CD4-positive, alpha-beta T cell treated with Interleukin-2 at 100 ng/mL for 4 hours (primary cell): ENCODE data around the gene AURKAIP1.
A peak's percentile ranks its signal among the peaks of the same experiment; 100 is the strongest.
"Not testable (repeated sequence)": the region's sequence is repeated elsewhere in the genome, so short reads cannot be mapped to it uniquely, and the experiment has no call there.

Experiments
- DNase-seq: peaks from one replicate; pipeline ENCODE4 v3.0.0-alpha.2; 2020; ENCODE audit warnings: low spot score

The AURKAIP1 gene

DNA sequence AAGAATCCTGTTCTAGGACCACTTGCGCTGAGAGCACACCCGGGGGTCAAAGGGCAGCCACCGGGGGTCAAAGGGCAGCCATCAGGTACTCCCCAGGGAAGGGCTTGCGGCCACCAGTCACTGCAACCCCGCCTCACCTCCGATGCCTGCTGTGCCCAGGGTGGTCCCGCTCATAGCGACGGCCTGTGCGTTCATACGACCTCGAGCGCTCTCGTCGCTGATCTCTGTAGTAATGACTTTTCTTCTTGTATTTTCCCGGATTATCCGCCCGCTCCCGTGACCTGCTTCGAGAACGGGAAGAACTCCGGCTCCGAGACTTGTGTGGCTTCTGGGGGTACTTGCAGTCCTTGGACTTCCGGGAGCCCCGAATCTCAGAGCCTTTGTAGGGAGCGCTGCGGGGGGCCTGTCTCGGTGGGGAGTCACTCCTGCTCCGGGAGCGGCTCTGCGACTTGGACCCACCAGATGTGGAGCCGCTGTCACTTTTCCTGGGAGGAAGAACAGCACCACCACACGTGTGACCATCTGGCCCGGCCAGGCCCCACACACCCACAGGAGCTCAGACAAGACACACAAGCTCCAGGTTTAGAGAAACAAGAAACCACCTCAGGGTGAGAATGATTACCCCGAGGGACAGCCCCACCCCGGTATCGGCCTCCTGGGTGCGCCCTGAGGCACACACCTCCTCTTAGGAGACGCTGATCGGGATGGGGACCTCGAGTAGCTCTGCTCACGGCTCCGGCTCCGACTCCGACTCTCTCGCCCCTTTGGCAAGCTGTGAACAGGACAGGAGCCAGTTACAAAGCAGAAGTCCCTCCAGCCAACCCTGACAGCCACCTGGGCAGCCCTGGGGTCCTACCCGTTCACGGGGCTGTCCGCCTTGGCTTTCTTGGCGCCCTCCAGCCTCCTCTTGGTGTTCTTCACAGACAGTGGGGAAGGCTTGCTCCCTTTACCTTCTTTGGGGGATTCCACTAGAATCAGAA, 12.4 kb upstream of the AURKAIP1 start:
- no peak for DNase-seq

DNA sequence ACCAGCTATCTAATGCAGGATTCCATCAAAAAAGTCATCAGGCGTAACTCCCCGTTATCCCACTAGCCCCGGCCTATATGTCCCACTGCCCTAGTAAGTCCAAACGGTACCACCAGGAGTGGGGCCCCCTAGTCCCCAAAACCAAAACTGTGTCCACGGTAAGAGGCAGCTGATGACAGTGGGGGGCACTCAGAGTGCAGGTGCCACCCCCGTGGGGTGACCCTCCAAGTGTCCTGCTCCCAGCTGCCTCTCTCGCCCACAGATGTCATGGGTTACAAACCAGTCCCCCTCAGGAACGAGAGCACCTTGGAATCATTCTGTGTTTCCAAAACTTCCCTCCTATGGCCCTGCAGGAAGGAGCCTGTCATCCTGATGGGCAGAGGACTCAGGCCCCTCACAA, 10.9 kb upstream of the AURKAIP1 start:
- DNase-seq, result no peak

DNA sequence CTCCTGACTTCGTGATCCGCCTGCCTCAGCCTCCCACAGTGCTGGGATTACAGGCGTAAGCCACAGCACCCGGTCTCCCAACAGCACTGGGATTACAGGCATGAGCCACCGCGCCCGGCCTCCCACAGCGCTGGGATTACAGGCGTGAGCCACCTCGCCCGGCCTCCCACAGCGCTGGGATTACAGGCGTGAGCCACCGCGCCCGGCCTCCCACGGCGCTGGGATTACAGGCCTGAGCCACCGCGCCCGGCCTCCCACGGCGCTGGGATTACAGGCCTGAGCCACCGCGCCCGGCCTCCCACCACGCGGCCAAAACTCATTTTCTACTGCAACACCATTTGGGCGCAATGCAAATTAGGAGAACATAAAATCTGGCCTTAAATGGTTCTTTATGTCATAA, 10.3 kb upstream of the AURKAIP1 start:
- not testable (repeated sequence) for DNase-seq

DNA sequence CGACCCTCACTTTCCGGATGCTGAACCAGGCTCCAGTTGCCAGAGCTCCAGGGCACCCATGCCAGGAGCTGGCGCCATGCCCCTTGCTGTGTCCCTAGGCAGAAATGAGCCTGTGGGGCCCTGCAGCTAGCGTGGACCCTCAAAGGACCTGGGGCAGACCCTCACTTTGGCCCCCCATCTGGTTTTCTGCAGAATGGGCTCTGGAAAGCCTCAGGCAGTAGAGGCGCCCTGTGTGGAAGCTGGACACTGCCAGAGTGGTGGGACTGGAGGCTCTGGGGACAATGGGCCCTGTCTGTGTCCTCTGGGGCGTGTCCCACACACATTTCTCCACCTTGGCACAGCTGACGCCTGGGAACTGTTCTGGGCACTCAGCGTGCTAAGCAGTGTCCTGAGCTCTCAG, 6.3 kb upstream of the AURKAIP1 start:
- DNase-seq, result no peak

DNA sequence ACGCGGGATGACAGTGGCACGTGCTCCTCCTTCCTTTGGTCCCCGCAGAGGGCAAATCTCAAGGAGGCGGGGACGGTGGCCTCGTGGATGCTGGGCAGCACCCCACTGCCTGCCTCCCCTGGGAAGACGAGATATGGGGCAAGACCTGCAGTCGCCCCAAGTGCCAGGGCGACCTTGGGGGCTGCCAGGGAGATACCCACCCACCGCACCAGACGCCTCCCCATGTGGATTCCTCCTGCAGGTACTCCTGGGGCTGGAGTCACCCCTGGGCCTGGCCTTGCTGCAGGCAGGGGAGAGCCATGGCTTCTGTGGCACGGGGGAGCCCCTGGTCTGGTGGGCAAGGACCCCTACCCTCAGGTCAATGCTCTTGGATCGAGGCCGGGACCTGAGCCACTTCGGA, 5.9 kb upstream of the AURKAIP1 start:
- no peak for DNase-seq

DNA sequence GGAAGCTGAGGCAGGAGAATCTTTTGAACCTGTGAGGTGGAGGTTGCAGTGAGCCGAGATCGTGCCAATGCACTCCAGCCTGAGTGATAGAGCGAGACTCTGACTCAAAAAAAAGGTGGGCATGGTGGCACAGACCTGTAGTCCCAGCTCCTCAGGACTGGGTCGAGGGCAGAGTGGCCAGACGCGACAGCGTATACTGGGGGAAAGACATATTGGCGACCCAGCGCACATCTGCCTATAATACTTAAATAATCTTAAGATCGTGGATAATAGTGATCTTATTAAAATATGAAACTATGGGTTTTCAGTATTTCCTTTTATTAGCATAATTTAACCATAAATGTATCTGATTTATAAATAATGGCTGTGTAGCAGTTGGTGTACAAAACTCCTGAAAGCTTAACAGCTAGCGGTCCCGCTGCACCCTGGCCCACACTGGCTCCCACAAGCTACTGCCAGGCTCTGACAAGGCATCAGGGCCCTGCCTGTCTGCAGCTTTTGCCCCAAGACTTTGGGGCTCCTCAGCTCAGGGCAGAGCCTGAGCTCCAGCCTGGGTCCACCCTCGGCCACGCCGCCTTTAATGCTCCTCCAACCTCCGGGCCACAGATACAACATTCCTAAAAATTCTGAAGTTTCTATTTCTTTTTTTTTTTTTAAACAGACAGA, 2.7 kb upstream of the AURKAIP1 start:
- no peak for DNase-seq

DNA sequence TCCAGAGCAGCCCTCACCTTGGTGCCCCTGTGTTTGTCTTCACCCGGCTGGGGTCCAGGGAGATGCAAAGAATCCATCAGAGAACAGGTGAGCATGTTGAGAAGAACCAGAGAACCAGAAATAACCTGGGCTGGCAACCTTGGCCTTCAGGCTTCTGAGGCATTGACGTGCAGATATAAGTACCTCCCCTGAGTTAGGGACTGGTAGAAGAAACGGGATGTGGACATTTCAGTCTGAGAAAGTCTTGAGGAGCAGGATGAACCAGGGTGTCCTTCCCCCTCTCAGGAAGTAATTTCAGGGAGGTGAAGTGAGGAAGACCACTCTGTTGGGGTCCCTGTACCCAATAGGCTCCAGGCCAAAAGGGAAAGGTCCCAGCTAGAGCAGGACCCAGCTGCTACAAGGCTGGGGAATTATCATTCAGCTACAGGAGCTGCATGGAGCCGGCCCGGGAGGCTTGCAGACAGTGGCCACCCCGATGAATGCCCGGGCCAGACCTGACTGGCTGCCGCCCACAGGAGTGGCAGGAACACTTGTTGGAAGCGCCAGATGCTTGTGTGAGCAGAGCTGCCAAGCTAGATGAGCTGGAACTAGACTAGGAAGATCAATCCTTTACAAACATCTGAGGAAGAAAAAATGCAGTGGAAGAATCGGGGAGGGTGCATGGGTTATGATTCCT, 1.7 kb upstream of the AURKAIP1 start:
- DNase-seq, result no peak

DNA sequence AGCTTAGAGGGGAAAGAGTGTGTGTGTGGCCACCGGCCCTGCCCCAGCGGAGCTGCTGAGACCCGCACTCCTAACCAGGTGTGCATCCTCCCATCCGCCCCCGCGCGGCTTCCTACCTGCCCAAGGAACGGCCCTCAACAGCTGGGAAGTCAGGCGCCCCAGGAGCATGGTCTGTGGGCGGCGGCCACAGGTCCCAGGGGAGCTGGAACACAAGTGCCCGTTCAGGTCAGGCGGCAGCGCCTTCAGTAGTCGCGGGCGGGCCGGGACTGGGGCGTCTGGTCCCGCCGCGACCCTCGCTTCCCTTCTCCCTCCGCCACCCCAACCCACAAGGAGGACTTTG, 448 bp downstream of the AURKAIP1 start:
- no peak for DNase-seq

DNA sequence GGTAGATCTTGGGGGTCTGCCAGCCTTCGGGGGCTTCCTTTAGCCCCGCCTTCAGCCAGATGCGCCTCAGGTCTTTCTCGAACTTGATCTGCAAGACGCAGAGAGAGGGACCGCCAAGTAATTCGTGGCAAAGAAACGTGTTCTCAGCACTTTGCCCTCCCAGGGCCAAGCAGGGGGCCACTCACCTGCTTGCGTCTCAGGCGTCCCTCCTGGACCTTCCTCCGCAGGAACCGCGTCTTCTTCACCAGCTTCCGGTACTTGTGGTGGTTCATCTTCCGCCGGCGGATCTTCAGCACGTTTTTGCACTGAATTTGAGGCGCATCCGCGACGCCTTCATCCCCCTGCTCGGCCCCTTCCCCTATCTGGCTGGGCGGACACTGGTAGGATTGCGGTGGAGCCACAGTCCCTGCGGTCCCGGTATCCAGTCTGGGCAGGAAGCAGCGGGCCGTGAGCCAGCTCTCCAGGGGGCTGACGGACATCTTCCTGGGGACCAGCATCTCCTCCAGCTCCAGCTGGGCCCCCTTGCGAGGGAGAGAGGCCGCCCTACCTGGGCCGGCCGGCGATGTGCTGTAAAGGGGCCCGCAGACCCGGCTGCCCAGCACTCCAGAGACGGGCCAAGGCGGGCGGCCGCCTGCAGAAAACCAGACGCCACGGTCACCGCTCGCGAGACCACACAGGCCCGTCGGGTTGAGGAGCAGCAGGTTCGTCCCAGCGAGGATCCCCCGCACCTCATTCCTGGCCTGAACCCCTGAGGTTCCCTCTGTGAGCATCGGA, 1.0 kb downstream of the AURKAIP1 start:
- DNase-seq, result no peak

DNA sequence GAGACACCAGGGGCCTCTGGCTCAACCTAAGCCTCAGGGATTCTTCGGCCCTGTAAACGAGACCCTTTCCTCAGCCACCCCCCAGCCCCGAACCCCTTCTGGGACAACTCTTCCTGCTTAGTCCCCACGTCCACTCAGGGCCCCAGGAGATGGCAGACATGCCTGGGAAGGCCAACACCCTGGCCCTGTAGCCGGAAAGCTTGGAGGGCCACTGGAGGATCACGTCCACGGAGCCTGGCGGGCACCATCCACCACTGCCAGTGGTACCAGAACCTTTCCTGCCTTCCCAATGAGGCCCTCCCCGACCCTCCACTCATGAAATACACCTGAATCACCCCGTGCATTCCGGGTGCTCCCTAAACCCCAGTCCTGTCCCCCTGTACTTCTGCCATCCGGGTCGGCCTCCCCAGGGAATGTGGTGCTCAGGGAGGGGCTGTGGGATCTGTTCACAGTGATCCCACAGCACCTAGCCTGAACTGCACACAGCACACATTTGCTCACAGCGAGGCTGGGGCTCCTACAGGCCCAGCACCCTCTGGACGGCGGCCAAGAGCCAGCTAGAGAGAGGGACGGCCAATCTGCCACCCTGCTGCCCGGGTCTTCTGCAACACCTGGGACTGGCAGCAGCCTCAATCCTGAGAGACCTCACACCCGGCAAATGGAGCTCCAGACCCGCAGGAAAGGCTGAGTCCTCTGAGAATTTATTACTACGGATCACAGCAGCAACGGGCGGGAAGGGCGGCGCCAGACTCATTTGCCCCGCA, 1.8 kb downstream of the AURKAIP1 start:
- DNase-seq, result no peak

DNA sequence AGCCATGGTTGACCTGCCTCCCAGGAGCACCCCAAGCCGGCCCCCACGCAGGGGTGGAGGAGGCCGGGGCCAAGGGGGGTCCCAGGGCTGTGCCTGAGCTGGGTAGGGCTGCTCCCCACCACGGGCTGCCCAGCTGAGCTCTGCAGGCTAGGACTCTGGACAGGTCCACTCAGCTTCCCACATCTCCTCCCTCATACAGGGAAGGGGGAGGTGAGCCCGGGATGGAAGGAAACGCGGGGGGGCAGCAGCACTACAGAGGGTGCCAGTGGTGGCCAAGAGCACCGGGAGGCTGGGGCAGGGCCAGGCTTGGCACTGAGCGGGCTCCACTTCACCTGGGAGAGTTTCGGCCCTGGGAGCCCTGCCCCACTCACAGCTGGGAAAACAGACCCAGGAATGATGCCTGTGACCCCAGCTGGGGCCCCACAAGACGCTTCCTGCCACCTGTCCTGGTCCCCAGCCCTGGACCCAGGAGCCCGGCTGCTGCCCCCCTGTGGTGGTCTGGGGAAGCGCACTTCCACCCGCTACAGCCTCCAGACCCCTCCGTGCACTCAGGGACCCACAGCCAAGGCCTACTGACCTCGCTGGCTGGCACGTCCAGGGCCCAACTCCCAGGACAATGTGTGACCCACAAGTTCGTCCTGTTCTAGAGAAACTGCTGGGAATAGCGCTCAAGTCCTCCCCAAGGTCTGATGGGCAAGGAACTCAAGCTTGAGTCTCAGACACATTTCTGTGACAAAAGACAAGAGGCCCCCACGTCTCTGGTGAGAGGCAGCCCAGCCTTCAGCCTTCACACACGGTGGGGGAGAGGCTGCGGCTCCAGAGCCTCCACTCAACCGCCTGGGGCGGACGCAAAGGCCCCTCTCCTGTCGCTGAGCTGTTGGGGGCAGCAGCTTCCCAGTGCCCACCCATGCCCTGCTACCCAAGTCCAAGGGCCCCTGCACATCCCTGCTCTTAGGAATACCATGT, 3.0 kb downstream of the AURKAIP1 start:
- DNase-seq, result peak; percentile 72

DNA sequence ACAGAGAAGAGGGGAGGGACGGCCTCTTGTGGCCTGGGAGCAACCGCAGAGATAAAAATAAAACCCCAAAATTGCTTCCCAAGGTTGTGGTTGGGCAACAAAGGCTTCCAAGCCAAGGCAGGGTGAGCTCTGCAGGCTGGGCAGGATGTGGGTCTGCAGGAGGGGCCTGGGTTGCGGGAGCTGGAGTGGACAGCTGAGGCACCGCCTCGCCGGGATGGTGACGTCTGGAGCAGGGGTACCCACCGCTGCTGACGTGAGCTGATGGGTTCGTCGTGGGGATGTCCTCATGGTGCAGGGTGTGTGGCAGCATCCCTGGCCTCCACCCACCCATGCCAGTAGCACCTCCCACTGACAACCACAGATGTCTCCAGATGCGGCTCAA, 3.7 kb downstream of the AURKAIP1 start:
- DNase-seq, result peak; percentile 43

DNA sequence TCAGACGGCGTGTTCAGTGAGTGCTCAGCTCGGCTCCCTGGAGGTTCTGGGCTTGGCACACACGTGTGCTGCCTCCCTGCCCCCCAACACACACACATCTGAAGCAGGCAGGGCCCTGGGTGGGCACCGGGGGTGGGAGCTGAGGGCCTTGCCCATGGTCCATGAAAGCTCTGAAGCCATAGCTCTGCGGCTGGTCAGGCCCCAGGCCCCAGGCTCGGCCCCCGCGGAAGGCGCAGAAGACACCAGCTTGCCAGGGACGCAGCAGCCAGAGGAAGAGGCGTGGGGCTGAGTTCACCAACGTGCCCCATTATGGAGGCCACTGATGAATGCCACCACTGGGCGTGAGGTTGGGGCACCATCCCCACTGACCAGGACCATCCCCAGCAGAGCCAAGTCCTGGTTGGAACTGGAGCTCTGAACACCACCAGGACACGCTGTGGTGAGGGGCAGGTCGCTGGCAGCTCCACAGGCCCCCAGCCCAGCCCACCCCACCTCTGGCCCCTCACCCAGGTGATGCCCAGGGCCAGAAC, 4.2 kb downstream of the AURKAIP1 start:
- no peak for DNase-seq

DNA sequence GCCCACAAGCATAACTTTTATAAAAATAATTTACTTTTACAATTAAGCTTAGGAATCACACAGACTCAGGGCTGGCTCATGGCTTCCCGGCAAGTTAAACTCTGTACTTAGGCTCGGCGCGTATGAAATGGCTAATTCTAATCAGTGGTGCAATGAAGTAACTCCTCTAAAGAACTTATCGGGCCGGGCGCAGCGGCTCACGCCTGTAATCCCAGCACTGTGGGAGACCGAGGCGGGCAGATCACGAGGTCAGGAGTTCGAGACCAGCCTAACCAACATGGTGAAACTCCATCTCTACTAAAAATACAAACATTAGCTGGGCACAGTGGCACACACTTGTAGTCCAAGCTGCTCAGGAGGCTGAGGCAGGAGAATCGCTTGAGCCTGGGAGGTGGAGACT, 4.9 kb downstream of the AURKAIP1 start:
- DNase-seq, result not testable (repeated sequence)

DNA sequence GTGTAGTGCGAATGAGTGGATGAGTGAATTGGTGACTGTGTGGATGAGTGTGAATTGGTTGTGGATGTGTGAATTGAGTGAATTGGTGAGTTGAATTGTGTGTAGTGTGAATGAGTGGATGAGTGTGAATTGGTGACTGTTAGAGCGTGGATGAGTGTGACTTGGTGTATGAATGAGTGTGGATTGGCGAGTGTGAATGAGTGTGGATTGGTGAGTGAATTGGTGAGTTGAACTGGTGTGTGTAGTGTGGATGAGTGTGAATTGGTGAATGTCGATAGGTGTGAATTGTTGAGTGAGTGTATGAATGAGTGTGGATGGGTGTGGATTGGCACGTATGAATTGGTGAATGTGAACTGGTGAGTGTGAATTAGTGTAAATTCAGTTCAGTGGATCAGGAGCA, 7.7 kb downstream of the AURKAIP1 start:
- DNase-seq, result no peak

DNA sequence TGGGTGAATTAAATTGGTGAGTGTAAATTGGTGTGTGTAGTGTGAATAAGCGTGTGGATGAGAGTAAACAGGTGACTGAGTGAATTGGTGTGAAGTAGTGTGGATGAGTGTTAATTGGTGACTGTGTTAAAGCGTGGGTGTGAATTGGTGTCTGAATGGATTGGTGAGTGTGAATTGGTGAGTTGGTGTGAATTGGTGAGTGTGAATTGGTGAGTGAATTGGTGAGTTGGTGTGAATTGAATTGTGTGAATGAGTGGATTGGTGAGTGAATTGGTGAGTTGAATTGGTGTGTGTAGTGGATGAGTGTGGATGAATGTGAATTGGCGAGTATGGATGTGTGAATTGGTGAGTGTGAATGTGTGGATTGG, 8.3 kb downstream of the AURKAIP1 start:
- no peak for DNase-seq

DNA sequence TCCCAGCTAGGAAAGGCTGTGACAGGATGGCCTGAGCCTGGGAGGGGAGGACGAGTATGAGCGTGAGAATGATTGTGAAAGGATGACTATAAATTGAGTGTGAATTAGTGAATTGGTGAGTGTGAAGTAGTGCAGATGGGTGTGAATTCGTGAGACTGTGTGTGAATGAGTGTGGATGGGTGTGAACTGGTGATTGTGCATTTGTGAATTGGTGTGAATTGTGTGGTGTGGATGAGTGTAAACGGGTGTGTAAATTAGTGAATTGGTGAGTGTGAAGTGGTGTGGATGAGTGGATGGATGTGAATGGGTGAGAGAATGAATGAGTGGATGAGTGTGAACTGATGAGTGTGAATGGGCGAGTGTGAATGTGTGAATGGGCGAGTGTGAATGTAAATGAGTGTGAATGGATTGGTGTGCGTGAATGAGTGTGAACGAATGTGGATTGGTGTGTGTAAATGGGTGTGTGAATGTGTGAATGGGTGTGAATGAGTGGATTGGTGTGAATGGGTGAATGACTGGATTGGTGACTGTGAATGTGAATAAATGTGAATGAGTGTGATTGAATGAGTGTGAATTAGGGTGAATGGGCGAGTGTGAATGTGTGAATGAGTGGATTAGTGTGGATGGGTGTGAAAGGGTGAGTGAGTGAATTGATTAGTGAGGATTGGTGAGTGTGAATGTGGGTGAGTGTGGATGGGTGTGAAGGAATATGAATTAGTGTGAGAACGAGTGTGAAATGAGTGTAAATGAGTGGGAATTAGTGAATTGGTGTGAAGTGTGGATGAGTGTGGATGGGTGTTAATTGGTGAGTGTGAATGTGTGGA, 8.9 kb downstream of the AURKAIP1 start:
- no peak for DNase-seq

DNA sequence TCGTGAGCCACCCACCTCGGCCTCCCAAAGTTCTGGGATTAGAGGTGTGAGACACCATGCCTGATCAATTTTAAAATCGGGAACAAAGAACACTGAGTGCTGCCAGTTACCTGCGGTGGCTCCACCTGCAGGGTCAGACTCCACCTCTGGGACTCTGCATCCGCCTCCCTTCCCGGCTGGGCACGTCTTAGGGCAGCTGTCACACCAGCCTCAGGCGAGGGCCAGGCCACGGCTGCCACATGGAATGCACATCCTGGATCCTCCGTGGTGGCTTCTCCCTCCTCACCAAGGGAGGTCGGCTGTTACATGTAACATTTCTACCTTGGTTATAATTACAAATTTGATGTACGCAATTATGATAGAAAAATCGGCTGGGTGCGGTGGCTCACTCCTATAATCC, 10.7 kb downstream of the AURKAIP1 start:
- no peak for DNase-seq

DNA sequence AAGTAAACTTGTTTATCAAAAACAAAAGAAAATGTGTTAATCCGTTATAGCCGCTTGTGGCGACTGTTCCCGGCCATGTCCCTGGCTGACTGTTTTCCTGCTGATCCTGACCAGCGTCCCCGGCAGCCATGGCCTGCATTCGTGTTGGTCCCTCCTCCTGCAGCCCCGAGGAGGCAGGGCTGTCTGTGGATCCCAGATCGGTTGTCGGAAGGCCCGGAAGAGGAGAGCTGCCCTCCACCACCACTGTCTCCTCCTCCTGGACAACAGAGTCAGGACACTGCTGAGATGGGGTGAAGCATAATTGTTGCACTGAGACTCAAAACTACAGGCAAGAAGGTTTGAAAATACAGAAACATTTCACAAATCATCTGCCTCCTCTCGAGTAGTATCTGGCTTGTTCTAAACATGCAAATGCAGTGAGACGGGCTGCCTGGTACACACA, 13.0 kb downstream of the AURKAIP1 start:
- DNase-seq, result no peak
